Stimulated activated naive CD8-positive, alpha-beta T cell treated with anti-CD3 and anti-CD28 coated beads, Interleukin-15, amount 100 ng/mL, for 72 hours (primary cell): ENCODE results near the gene SEMA3E.

Experiments used
- ATAC-seq: fragments of 150-1000 bp; cut with Tn5 transposase; 2 replicates; pipeline ENCODE4 v1.10.0; 2021; ENCODE audit warnings: mild to moderate bottlenecking, moderate library complexity
- DNase-seq, 2 donors: peaks; one replicate each; pipeline ENCODE4 v3.0.0; 2021 to 2022
- H3K27ac Mint-ChIP-seq, 2 donors: one replicate each; pipeline ENCODE4 v1.8.0; 2022; ENCODE audit warnings: mild to moderate bottlenecking in 2 of 2, mixed read lengths in 2 of 2, moderate library complexity in 2 of 2
- H3K27me3 Mint-ChIP-seq: one replicate; pipeline ENCODE4 v1.8.0; 2022; ENCODE audit warnings: mixed read lengths
- H3K4me1 Mint-ChIP-seq: one replicate; pipeline ENCODE4 v1.8.0; 2022; ENCODE audit warnings: mild to moderate bottlenecking, mixed read lengths
- H3K4me3 Mint-ChIP-seq, 2 donors: one replicate each; pipeline ENCODE4 v1.8.0; 2022; ENCODE audit warnings: mild to moderate bottlenecking in 2 of 2, mixed read lengths in 2 of 2, moderate library complexity in 1 of 2
- H3K9me3 Mint-ChIP-seq, 2 donors: one replicate each; pipeline ENCODE4 v1.8.0; 2022; ENCODE audit warnings: mixed read lengths in 2 of 2

SEMA3E gene

DNA sequence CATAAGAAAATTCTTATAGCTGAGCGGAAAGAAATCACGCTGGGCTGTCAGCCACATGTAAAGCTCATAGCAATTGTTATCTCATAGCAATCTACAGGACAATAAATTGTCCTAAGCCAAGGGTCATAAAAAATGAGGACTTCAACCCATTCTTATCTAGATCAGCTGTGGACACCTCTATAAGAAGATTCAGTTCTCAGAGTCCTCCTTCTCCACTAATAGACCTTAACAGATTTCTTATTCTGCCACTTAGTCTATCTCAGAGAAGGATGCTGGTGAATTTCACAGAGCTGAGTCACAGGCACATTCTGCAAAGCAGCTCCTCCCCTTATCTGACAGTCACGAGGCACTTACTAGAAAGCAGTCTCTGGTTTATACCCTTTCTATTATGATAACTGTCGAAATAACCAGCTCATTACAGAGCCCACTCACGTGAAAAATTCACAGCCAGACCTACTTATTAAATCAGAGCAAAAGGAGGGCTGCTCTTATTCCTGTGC lies 300.9 kb downstream of the SEMA3E start:
- Mint-ChIP-seq H3K4me1 (no peaks in the 10 kb centered on the region), H3K27ac (no peak overlapping the region), H3K27me3 (no peaks in the 10 kb centered on the region), H3K4me3 (no peak overlapping the region), H3K9me3 (peaks cover 7 to 21% of the 10 kb centered on the region in 2 donors)
- no peak for ATAC-seq
- DNase-seq: no peak

DNA sequence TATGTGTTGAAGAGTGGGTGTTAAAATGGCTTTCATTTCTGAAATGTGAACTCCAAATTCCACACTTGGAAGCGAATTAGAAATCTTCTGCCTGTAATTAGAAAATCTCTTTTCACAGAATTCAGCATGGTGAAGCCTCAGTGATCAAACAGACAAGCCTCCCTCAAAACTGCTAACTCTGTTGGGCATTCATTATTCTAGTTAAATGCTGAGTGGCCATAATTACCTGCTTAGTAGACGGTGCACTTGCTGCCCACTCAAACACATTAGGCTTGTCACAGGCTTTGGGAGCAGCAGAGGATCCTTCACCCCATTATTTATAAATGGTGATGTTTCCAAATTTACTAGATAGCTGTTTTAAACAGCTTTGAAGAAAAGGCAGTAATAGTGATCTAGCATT lies 309.0 kb downstream of the SEMA3E start:
- DNase-seq: no peak
- no peak overlapping the region for H3K4me3 Mint-ChIP-seq
- no peaks in the 10 kb centered on the region for H3K27me3 Mint-ChIP-seq
- H3K27ac Mint-ChIP-seq: no peak overlapping the region
- no peaks in the 10 kb centered on the region for H3K4me1 Mint-ChIP-seq
- ATAC-seq: no peak
- peaks cover 0 to 23% of the 10 kb centered on the region in 2 donors for H3K9me3 Mint-ChIP-seq

DNA sequence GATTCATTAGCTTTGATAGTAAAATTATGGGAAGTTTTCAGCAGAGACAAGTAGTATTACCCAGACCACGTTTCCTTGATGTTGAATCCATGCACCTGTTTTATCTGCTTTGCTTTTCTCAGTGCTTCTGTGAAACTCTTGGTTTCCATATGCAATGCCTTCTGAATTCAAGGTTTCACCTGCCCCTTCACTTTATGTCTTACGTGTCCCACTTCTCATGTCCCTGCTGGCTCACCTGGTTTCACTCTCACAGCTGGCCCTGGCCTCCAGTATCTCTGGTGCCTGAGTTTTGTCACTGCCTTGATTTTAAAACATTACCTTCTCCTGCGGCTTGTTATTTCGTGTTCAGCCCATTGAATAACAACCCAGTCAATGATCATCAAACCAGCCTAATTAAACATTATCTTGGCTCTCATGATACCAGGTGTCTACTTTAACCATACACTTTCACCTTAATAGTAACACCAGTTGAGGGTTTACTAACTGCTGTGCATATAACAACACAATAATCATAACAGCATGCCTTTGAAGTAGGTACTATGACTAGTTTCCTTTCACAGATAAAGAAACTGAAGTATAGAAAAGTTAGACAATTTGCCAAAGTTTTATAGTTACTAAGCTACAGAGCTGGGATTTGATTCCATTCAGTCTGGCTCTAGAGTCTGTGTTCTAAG lies 310.5 kb downstream of the SEMA3E start:
- DNase-seq: no peak
- Mint-ChIP-seq H3K9me3 (peaks cover 0 to 13% of the 10 kb centered on the region in 2 donors), H3K4me1 (no peaks in the 10 kb centered on the region), H3K27me3 (no peaks in the 10 kb centered on the region), H3K4me3 (no peak overlapping the region), H3K27ac (no peak overlapping the region)
- no peak for ATAC-seq

DNA sequence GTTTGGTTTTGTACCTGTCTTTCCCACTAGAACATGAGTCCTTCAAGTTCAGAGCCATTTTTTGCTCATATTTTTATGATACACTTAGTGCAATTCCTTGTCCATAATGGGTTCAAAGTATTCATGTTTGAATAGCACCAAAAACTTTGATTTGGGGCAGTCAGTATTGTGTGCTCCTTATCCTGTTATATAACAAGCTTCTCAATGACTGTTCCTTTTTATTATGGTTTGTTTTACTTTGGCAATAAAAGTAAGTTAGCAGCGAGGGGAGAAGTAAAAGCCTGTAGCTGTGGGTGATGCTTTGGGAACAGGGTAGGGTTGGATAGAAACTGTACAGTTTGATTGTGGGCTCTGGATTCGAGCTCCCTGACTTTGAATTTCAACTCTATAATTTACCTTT lies 311.9 kb downstream of the SEMA3E start:
- DNase-seq: no peak
- no peaks in the 10 kb centered on the region for H3K4me1 Mint-ChIP-seq
- H3K9me3 Mint-ChIP-seq: peaks cover 0 to 6% of the 10 kb centered on the region in 2 donors
- H3K27me3 Mint-ChIP-seq: no peaks in the 10 kb centered on the region
- no peak overlapping the region for H3K4me3 Mint-ChIP-seq
- no peak for ATAC-seq
- H3K27ac Mint-ChIP-seq: no peak overlapping the region

DNA sequence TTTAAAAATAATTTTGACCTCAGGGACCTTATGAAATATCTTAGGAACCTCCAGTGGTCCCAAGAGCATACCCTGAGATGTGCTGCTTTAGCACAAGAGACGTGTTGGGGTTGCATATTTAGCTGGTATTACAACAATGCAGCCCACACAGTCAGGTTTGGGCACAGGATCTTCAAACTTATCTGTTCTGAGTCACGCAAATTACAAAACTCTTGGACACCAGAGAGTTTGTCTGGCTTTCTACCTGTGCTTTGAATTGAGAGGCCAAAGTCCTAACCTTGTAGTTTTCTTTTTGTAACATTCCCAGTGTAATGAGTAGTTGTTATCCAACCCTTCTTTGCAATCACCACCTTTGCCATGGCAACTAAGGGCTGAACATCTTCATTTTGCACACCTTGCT lies 322.7 kb downstream of the SEMA3E start:
- H3K27ac Mint-ChIP-seq: no peak overlapping the region
- H3K4me3 Mint-ChIP-seq: no peak overlapping the region
- H3K27me3 Mint-ChIP-seq: no peaks in the 10 kb centered on the region
- peaks cover 0 to 13% of the 10 kb centered on the region in 2 donors for H3K9me3 Mint-ChIP-seq
- H3K4me1 Mint-ChIP-seq: no peaks in the 10 kb centered on the region
- DNase-seq: no peak
- ATAC-seq: no peak

DNA sequence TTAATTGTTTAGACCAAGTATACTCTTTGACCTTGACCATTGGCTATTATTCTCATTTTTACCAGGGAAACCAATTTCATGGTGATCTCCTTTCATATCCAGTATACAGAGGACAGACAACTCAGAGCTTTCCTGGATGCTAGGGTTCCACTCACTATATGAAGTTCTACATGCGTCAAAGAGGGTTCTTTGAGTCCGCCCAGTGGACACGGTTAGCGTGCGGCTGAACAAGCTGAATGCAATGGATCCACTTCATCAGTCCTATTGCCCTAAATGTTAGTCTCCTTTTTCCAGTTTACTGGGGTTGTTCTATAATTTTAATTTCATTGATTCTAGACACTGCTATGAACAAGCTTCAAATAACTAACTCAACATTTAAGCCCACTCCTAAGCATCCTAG lies 323.9 kb downstream of the SEMA3E start:
- Mint-ChIP-seq H3K4me1 (no peaks in the 10 kb centered on the region), H3K27me3 (no peaks in the 10 kb centered on the region), H3K27ac (no peak overlapping the region), H3K4me3 (no peak overlapping the region), H3K9me3 (peaks cover 0 to 5% of the 10 kb centered on the region in 2 donors)
- no peak for ATAC-seq
- DNase-seq: no peak

DNA sequence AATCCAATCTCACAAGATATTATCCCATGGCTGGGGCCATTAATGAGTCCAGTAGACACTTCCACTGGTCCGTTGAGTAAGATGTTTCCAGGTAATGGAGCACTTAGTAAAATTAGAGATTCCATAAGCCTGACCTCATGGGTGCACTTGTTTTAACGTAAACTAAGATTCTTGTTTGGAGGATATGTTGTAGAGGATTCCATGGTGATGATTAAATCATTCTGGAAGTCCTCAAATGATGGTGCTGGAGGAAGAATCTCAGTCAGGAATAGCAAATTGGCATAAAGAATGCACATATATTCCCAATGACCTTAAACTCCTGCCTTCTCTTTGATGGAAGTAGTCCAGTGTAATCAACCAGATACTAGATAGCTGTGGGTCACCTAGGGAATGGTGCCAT lies 324.3 kb downstream of the SEMA3E start:
- H3K27ac Mint-ChIP-seq: no peak overlapping the region
- H3K4me1 Mint-ChIP-seq: no peaks in the 10 kb centered on the region
- H3K9me3 Mint-ChIP-seq: peaks cover 0 to 5% of the 10 kb centered on the region in 2 donors
- no peaks in the 10 kb centered on the region for H3K27me3 Mint-ChIP-seq
- ATAC-seq: no peak
- no peak for DNase-seq
- H3K4me3 Mint-ChIP-seq: no peak overlapping the region

DNA sequence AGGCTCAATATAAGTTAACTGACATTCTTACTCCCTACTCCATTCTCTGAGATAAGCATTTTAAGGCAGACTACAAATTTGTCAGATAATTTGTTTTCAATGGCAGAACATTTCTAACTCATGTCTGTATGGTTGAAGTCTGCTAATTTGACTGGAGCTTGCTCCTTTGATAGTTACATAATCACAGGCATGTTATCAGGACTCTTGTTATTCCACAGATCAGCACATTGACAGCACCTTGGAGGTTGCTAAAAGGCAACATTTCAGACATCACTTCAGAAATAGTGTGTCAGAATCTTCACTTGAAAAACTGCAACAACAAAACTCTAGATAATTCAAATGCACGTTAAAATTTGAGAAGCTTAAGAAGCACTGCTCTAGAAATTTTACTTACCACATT lies 327.9 kb downstream of the SEMA3E start:
- no peak for ATAC-seq
- no peak for DNase-seq
- no peaks in the 10 kb centered on the region for H3K4me1 Mint-ChIP-seq
- no peak overlapping the region for H3K4me3 Mint-ChIP-seq
- H3K27ac Mint-ChIP-seq: no peak overlapping the region
- H3K27me3 Mint-ChIP-seq: no peaks in the 10 kb centered on the region
- no peaks in the 10 kb centered on the region for H3K9me3 Mint-ChIP-seq

DNA sequence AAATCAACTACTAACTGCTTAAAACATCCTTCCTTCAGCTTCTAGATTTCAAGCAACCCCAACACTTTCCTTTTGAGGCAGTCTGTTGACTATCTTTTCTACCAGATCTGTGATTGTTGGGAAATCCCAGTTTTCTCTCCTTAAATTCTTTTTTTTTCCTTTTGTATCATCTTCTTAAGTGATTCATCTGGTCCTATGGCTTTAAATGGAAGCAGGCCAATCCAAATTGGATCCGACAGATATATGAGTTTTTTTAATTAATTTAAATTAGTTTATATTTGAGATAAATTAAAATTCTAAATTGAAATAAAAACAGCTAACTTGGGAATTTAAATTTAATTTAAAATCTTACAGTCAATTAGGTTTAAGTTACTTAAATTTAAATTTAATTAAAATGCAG lies 335.0 kb downstream of the SEMA3E start:
- H3K27me3 Mint-ChIP-seq: no peaks in the 10 kb centered on the region
- no peak overlapping the region for H3K27ac Mint-ChIP-seq
- ATAC-seq (no peak), DNase-seq (no peak)
- H3K4me1 Mint-ChIP-seq: no peaks in the 10 kb centered on the region
- peaks cover 0 to 9% of the 10 kb centered on the region in 2 donors for H3K9me3 Mint-ChIP-seq
- H3K4me3 Mint-ChIP-seq: no peak overlapping the region
